Kidney (tissue), 14 donors: ENCODE data around the gene ARSI. TPM values are rescaled to one million over a fixed set of nuclear protein-coding genes. Genes with fewer than 3 reads are reported as not detected.
A peak's percentile ranks its signal among the peaks of the same experiment; 100 is the strongest.

Experiments
- DNase-seq, 5 donors: peaks; one replicate each; pipeline ENCODE4 v3.0.0-alpha.2; 2013 to 2020
- FAIRE-seq: peaks from 2 replicates; lab custom pipeline; 2012; peaks lifted over from hg19 to GRCh38; lab: Jason Lieb, UNC
- H3K27ac ChIP-seq, 2 donors: one replicate each; pipeline ENCODE4 v1.7.0; 2013; ENCODE audit warnings: low read depth in 2 of 2, low read length in 2 of 2, inconsistent platforms in 1 of 2
- H3K27me3 ChIP-seq: one replicate; pipeline ENCODE4 v1.7.1; 2013; ENCODE audit warnings: low read length, inconsistent platforms; ENCODE audit not compliant: control insufficient read depth, insufficient read depth
- H3K36me3 ChIP-seq, 3 donors: one replicate each; pipeline versions ENCODE4 v1.7.0 to v1.7.1; 2013; ENCODE audit warnings: low read length in 3 of 3, control low read depth in 1 of 3, inconsistent platforms in 1 of 3; ENCODE audit not compliant: insufficient read depth in 3 of 3, control insufficient read depth in 2 of 3
- H3K4me1 ChIP-seq, 3 donors: one replicate each; pipeline versions ENCODE4 v1.7.0 to v1.7.1; 2013; ENCODE audit warnings: low read length in 3 of 3, inconsistent platforms in 1 of 3, low read depth in 1 of 3; ENCODE audit not compliant: control insufficient read depth in 2 of 3, insufficient read depth in 2 of 3
- H3K4me3 ChIP-seq, 3 donors: one replicate each; pipeline versions ENCODE4 v1.7.0 to v1.8.1; 2013; ENCODE audit warnings: low read length in 3 of 3, control low read depth in 1 of 3, inconsistent platforms in 1 of 3
- H3K9ac ChIP-seq, 3 donors: one replicate each; pipeline versions ENCODE4 v1.7.0 to v1.7.1; 2013; ENCODE audit warnings: low read length in 3 of 3, control low read depth in 1 of 3, inconsistent platforms in 1 of 3
- H3K9me3 ChIP-seq, 3 donors: one replicate each; pipeline versions ENCODE4 v1.7.0 to v1.7.1; 2013; ENCODE audit warnings: low read length in 3 of 3, control low read depth in 1 of 3, inconsistent platforms in 1 of 3; ENCODE audit not compliant: control insufficient read depth in 2 of 3, insufficient read depth in 1 of 3
- CTCF ChIP-seq: IDR thresholded peaks from 3 replicates; pipeline ENCODE4 v1.5.1; 2012; ENCODE audit warnings: mild to moderate bottlenecking, moderate library complexity, borderline replicate concordance; ENCODE audit not compliant: insufficient read depth; ENCODE audit errors: extremely low read depth
- intact Hi-C: fragments of 100-400 bp; cut with DNase I; formaldehyde crosslinking; loops from one replicate; pipeline ENCODE4 v1.11.1; 2022
- polyA plus RNA-seq: library from polyadenylated mRNA; stranded (reverse); fragments of 350-450 nt; fragmentation: Illumina TruSeq; extraction: RNeasy Lipid Tissue Mini Kit (QIAGEN cat#74804); gene quantifications from one replicate; pipeline ENCODE4 v1.2.3, GENCODE V29; 2014; ENCODE audit warnings: low read depth, low replicate concordance; ENCODE audit not compliant: insufficient read depth
- total RNA-seq: library from RNA; stranded (reverse); fragmentation: NEBNext Ultra II Directional; extraction: Animal tissue kit (Norgen Biotek cat#: 25700); gene quantifications from one replicate; pipeline ENCODE4 v1.2.1, GENCODE V29; 2021
- donor health status: control.
- donor health status: control.
- donor health status: control.
- donor health status: control.
- donor health status: control.
- donor health status: DM: yes; HTN: yes; CAD: no.
- donor health status: Normal renal cell carcinoma (clear cell type).

The ARSI gene
- total and polyA plus RNA-seq, 2 donors from 2014 or later = 0.57 to 1.1 TPM

GRCh38 chr5:150335778-150336177, 33.1 kb upstream of the ARSI start:
- peak in 1 of 5 donors; percentile 1 for DNase-seq
- no peak for TF ChIP-seq CTCF
- Histone ChIP-seq H3K9me3 (no peaks in the 10 kb centered on the region), H3K27ac (no peak overlapping the region), H3K36me3 (no peaks in the 10 kb centered on the region), H3K4me3 (no peak overlapping the region), H3K9ac (no peak overlapping the region), H3K27me3 (no peaks in the 10 kb centered on the region), H3K4me1 (no peaks in the 10 kb centered on the region)
- intact Hi-C loops = no loop called here
- no peak for FAIRE-seq

GRCh38 chr5:150333400-150333799, 30.7 kb upstream of the ARSI start:
- H3K36me3 ChIP-seq = no peaks in the 10 kb centered on the region
- no peaks in the 10 kb centered on the region for H3K27me3 ChIP-seq
- no peak overlapping the region for H3K4me3 ChIP-seq
- no peak overlapping the region for H3K9ac ChIP-seq
- H3K9me3 ChIP-seq = no peaks in the 10 kb centered on the region
- intact Hi-C loops = no loop called here
- peak in 1 of 5 donors; percentile 1 for DNase-seq
- no peak for TF ChIP-seq CTCF
- H3K27ac ChIP-seq = no peak overlapping the region
- no peak for FAIRE-seq
- no peaks in the 10 kb centered on the region for H3K4me1 ChIP-seq

GRCh38 chr5:150329881-150330876, 27.5 kb upstream of the ARSI start:
- Histone ChIP-seq H3K27ac (no peak overlapping the region), H3K9me3 (no peaks in the 10 kb centered on the region), H3K36me3 (no peaks in the 10 kb centered on the region), H3K27me3 (no peaks in the 10 kb centered on the region), H3K4me1 (no peaks in the 10 kb centered on the region), H3K4me3 (no peak overlapping the region), H3K9ac (no peak overlapping the region)
- no peak for FAIRE-seq
- no peak for TF ChIP-seq CTCF
- intact Hi-C loops = no loop called here
- DNase-seq = peak in 1 of 5 donors; percentile 51
